ENCODE results near the gene VEZF1. TPM values are rescaled to one million over a fixed set of nuclear protein-coding genes. Genes with fewer than 3 reads are reported as not detected.

VEZF1 gene
- total RNA-seq, 1 experiment from 2014 or later, result 53.4 TPM

DNA sequence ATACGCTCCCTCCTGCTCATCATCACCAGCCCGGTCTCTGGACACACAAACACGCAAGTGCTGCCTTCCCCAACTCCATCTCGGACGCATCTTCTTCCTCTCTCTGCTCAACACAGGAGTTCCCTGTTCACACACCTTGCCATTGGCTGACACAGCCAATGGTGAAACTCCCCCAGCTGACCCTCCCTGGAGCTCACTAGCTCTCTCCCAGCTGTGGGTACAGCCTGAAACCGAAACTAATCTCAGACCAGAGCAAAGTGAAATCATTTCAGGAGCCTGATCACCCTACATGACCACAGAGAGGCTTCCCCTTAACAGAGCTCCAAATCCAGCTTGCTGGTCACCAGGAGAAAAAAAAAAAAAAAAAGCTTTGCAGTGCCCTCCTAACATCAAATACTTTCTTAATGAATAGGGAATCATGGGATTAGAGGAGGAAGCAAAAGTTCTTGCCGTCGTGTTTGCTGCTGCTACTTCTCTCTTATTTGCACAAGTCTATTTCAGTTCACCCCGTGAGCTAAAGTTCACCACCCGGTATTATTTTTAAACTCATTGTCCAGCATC is 41.2 kb downstream of the VEZF1 start:
- H3K4me1 ChIP-seq (ENCODE audit: low read length), result peaks cover 67% of the 10 kb centered on the region
- DNase-seq, result peak; percentile 80
- peak overlapping the region; percentile 65 for H3K4me3 ChIP-seq (ENCODE audit: low read length)
- no peaks in the 10 kb centered on the region for H3K27me3 ChIP-seq (ENCODE audit: low read length)
- H4K20me1 ChIP-seq (ENCODE audit: insufficient read depth, low read depth, low read length), result no peaks in the 10 kb centered on the region
- no peaks in the 10 kb centered on the region for H3K36me3 ChIP-seq (ENCODE audit: insufficient read depth, low read length)
- no peaks in the 10 kb centered on the region for H3K79me2 ChIP-seq (ENCODE audit: low read length)
- H3K4me2 ChIP-seq (ENCODE audit: low read depth, low read length, poor library complexity, severe bottlenecking), result peak overlapping the region; percentile 76
- H3K27ac ChIP-seq (ENCODE audit: low read length), result peak overlapping the region; percentile 75
- H2AFZ ChIP-seq (ENCODE audit: low read length), result peak overlapping the region; percentile 87
- H3K9me3 ChIP-seq (ENCODE audit: low read length), result no peaks in the 10 kb centered on the region
- no peaks in the 10 kb centered on the region for H3K9me2 ChIP-seq (replicated peaks; ENCODE audit: insufficient read depth, low read length)
- H3K9ac ChIP-seq (ENCODE audit: low read length), result peak overlapping the region; percentile 56

GRCh38 chr17:57945996-57946797 is 41.9 kb downstream of the VEZF1 start:
- H3K4me3 ChIP-seq (ENCODE audit: low read length), result peak overlapping the region; percentile 65
- no peaks in the 10 kb centered on the region for H3K9me2 ChIP-seq (replicated peaks; ENCODE audit: insufficient read depth, low read length)
- peak overlapping the region; percentile 87 for H2AFZ ChIP-seq (ENCODE audit: low read length)
- peak overlapping the region; percentile 75 for H3K27ac ChIP-seq (ENCODE audit: low read length)
- H4K20me1 ChIP-seq (ENCODE audit: insufficient read depth, low read depth, low read length), result no peaks in the 10 kb centered on the region
- no peaks in the 10 kb centered on the region for H3K79me2 ChIP-seq (ENCODE audit: low read length)
- H3K4me1 ChIP-seq (ENCODE audit: low read length), result peaks cover 67% of the 10 kb centered on the region
- peak; percentile 52 for DNase-seq
- no peaks in the 10 kb centered on the region for H3K27me3 ChIP-seq (ENCODE audit: low read length)
- no peaks in the 10 kb centered on the region for H3K36me3 ChIP-seq (ENCODE audit: insufficient read depth, low read length)
- peak overlapping the region; percentile 56 for H3K9ac ChIP-seq (ENCODE audit: low read length)
- H3K9me3 ChIP-seq (ENCODE audit: low read length), result no peaks in the 10 kb centered on the region
- H3K4me2 ChIP-seq (ENCODE audit: low read depth, low read length, poor library complexity, severe bottlenecking), result peak overlapping the region; percentile 76

DNA sequence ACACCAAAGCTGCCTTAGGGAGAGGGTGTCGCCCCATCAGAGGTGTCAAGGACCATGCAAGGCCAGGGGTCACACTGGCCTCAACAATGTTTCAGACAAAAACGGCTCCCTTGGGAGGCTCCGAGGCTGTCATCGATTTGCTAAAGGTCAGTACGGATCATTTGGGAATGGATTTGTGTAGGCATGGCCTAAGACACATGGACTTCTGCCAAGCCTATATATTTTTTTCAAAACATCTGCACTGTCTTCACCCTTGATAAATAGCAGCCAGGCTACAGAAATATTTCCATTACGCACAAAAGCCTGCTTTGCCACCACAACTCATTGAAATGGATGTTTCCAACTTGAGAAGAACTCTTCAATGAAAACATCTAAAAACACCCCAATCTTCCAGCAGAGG is 43.1 kb downstream of the VEZF1 start:
- Histone ChIP-seq H4K20me1 (ENCODE audit: insufficient read depth, low read depth, low read length) (no peaks in the 10 kb centered on the region), H3K27me3 (ENCODE audit: low read length) (peaks cover 3% of the 10 kb centered on the region; the same call in 1 of the 2 replicates), H3K9ac (ENCODE audit: low read length) (no peak overlapping the region), H3K36me3 (ENCODE audit: insufficient read depth, low read length) (no peaks in the 10 kb centered on the region), H3K4me3 (ENCODE audit: low read length) (no peak overlapping the region), H3K4me2 (ENCODE audit: low read depth, low read length, poor library complexity, severe bottlenecking) (no peak overlapping the region), H3K4me1 (ENCODE audit: low read length) (peaks cover 69% of the 10 kb centered on the region), H3K9me3 (ENCODE audit: low read length) (peaks cover 5% of the 10 kb centered on the region; the same call in 1 of the 2 replicates), H3K27ac (ENCODE audit: low read length) (no peak overlapping the region), H2AFZ (ENCODE audit: low read length) (no peak overlapping the region), H3K79me2 (ENCODE audit: low read length) (no peaks in the 10 kb centered on the region), H3K9me2 (replicated peaks; ENCODE audit: insufficient read depth, low read length) (no peaks in the 10 kb centered on the region)
- no peak for DNase-seq

DNA sequence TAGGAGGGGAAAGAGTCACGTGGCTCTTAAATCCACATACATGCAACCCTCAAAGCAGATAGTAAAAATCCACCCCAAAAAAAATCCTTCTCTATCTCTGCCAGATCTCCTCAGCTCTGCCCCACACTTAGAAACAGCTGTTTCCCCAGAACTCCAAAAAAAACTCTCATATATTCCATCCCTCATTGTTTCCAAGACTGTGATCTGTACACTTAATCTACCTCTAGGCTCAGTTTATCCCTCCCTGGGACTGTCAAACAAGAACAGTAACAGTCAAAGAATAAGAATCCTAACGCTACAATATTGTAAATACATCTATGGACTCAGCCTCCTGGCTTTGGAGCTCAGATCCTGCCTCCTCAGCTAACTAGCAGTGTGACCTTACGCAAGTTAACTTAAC is 44.4 kb downstream of the VEZF1 start:
- Histone ChIP-seq H3K4me1 (ENCODE audit: low read length) (peaks cover 65% of the 10 kb centered on the region), H3K36me3 (ENCODE audit: insufficient read depth, low read length) (no peaks in the 10 kb centered on the region), H3K79me2 (ENCODE audit: low read length) (no peaks in the 10 kb centered on the region), H3K9ac (ENCODE audit: low read length) (no peak overlapping the region), H3K4me2 (ENCODE audit: low read depth, low read length, poor library complexity, severe bottlenecking) (no peak overlapping the region), H3K9me2 (replicated peaks; ENCODE audit: insufficient read depth, low read length) (no peaks in the 10 kb centered on the region), H3K27ac (ENCODE audit: low read length) (no peak overlapping the region), H4K20me1 (ENCODE audit: insufficient read depth, low read depth, low read length) (no peaks in the 10 kb centered on the region), H3K27me3 (ENCODE audit: low read length) (peaks cover 3% of the 10 kb centered on the region; the same call in 1 of the 2 replicates), H3K4me3 (ENCODE audit: low read length) (no peak overlapping the region), H3K9me3 (ENCODE audit: low read length) (peaks cover 5% of the 10 kb centered on the region; the same call in 1 of the 2 replicates), H2AFZ (ENCODE audit: low read length) (no peak overlapping the region)
- DNase-seq, result no peak

GRCh38 chr17:57943140-57943539 is 44.9 kb downstream of the VEZF1 start:
- H3K4me2 ChIP-seq (ENCODE audit: low read depth, low read length, poor library complexity, severe bottlenecking), result no peak overlapping the region
- no peak for DNase-seq

GRCh38 chr17:57941384-57942370 is 46.4 kb downstream of the VEZF1 start:
- Histone ChIP-seq H3K79me2 (ENCODE audit: low read length) (no peaks in the 10 kb centered on the region), H4K20me1 (ENCODE audit: insufficient read depth, low read depth, low read length) (no peaks in the 10 kb centered on the region), H3K9me3 (ENCODE audit: low read length) (peaks cover 5% of the 10 kb centered on the region; the same call in 1 of the 2 replicates), H3K27ac (ENCODE audit: low read length) (peak overlapping the region; percentile 89; the same call in 1 of the 2 replicates), H3K4me3 (ENCODE audit: low read length) (no peak overlapping the region), H3K4me1 (ENCODE audit: low read length) (peaks cover 45% of the 10 kb centered on the region), H2AFZ (ENCODE audit: low read length) (no peak overlapping the region), H3K36me3 (ENCODE audit: insufficient read depth, low read length) (no peaks in the 10 kb centered on the region), H3K4me2 (ENCODE audit: low read depth, low read length, poor library complexity, severe bottlenecking) (peak overlapping the region; percentile 46), H3K9me2 (replicated peaks; ENCODE audit: insufficient read depth, low read length) (no peaks in the 10 kb centered on the region), H3K9ac (ENCODE audit: low read length) (no peak overlapping the region), H3K27me3 (ENCODE audit: low read length) (peaks cover 3% of the 10 kb centered on the region; the same call in 1 of the 2 replicates)
- DNase-seq, result no peak

More at GRCh38 chr17:57943140-57943539, 44.9 kb downstream of the VEZF1 start:
- Histone ChIP-seq H3K4me1 (ENCODE audit: low read length) (peaks cover 60% of the 10 kb centered on the region), H3K79me2 (ENCODE audit: low read length) (no peaks in the 10 kb centered on the region), H3K27ac (ENCODE audit: low read length) (no peak overlapping the region), H3K9me3 (ENCODE audit: low read length) (peaks cover 5% of the 10 kb centered on the region; the same call in 1 of the 2 replicates), H3K36me3 (ENCODE audit: insufficient read depth, low read length) (no peaks in the 10 kb centered on the region), H3K9ac (ENCODE audit: low read length) (no peak overlapping the region), H3K9me2 (replicated peaks; ENCODE audit: insufficient read depth, low read length) (no peaks in the 10 kb centered on the region), H2AFZ (ENCODE audit: low read length) (no peak overlapping the region), H4K20me1 (ENCODE audit: insufficient read depth, low read depth, low read length) (no peaks in the 10 kb centered on the region), H3K27me3 (ENCODE audit: low read length) (peaks cover 3% of the 10 kb centered on the region; the same call in 1 of the 2 replicates), H3K4me3 (ENCODE audit: low read length) (no peak overlapping the region)

GRCh38 chr17:57940653-57941329 is 47.3 kb downstream of the VEZF1 start:
- peak overlapping the region; percentile 46 for H3K4me2 ChIP-seq (ENCODE audit: low read depth, low read length, poor library complexity, severe bottlenecking)
- H4K20me1 ChIP-seq (ENCODE audit: insufficient read depth, low read depth, low read length), result no peaks in the 10 kb centered on the region
- no peak overlapping the region for H3K9ac ChIP-seq (ENCODE audit: low read length)
- H3K27ac ChIP-seq (ENCODE audit: low read length), result peak overlapping the region; percentile 89
- H2AFZ ChIP-seq (ENCODE audit: low read length), result no peak overlapping the region
- DNase-seq, result peak; percentile 72
- H3K79me2 ChIP-seq (ENCODE audit: low read length), result no peaks in the 10 kb centered on the region
- H3K36me3 ChIP-seq (ENCODE audit: insufficient read depth, low read length), result no peaks in the 10 kb centered on the region
- H3K9me3 ChIP-seq (ENCODE audit: low read length), result peaks cover 5% of the 10 kb centered on the region; the same call in 1 of the 2 replicates
- peaks cover 36% of the 10 kb centered on the region for H3K4me1 ChIP-seq (ENCODE audit: low read length)
- H3K4me3 ChIP-seq (ENCODE audit: low read length), result peak overlapping the region; percentile 19; the same call in 1 of the 2 replicates
- H3K9me2 ChIP-seq (replicated peaks; ENCODE audit: insufficient read depth, low read length), result no peaks in the 10 kb centered on the region
- H3K27me3 ChIP-seq (ENCODE audit: low read length), result peaks cover 3% of the 10 kb centered on the region; the same call in 1 of the 2 replicates
